ENCODE data around the gene HSPB7.
"Not testable (repeated sequence)": the region's sequence is repeated elsewhere in the genome, so short reads cannot be mapped to it uniquely, and the experiment has no call there.

Gene HSPB7

DNA sequence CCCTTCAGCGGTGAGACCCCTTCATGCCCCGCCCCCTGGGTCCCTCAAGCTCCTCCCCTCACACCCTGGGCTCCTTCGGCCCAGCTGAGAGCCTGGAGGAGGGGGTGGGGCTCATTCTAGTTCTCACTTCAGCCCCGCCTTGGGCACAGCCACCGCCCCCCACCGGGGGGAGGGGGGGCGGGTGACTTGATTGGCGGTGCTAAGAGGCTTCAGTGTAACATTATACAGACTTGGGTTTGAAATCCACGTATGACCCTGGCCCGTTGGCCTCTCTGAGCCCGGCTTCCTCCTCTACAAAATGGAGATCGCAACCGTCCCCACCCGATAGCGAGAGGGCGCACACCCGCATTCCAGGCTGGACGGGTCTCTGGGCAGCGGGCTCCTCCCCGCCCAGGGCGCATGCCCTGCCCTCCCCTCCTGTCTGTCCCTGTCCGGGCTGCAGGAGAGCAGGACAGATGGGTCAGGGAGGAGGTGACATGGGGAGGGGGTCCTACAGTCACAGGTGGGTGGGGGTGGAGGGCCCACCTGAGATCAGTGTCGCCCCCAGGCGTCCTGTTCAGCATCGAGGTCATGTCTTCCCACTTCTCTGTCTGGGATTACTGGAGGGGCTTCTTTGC is 30.8 kb upstream of the HSPB7 start:
- Histone ChIP-seq H3K4me1 (ENCODE audit: insufficient read depth, poor library complexity, severe bottlenecking) (no peaks in the 10 kb centered on the region), H3K36me3 (ENCODE audit: low read depth) (no peaks in the 10 kb centered on the region), H3K4me3 (ENCODE audit: severe bottlenecking) (peak overlapping the region; percentile 9), H3K27ac (ENCODE audit: poor library complexity, severe bottlenecking) (no peak overlapping the region), H3K9me3 (ENCODE audit: severe bottlenecking) (no peaks in the 10 kb centered on the region), H3K27me3 (ENCODE audit: insufficient read depth, poor library complexity, severe bottlenecking) (no peaks in the 10 kb centered on the region)
- ATAC-seq (ENCODE audit: low read depth) (peak; percentile 36; the same call in 1 of the 3 replicates), DNase-seq (ENCODE audit: low spot score) (no peak)
- TF ChIP-seq, protein P1, sequence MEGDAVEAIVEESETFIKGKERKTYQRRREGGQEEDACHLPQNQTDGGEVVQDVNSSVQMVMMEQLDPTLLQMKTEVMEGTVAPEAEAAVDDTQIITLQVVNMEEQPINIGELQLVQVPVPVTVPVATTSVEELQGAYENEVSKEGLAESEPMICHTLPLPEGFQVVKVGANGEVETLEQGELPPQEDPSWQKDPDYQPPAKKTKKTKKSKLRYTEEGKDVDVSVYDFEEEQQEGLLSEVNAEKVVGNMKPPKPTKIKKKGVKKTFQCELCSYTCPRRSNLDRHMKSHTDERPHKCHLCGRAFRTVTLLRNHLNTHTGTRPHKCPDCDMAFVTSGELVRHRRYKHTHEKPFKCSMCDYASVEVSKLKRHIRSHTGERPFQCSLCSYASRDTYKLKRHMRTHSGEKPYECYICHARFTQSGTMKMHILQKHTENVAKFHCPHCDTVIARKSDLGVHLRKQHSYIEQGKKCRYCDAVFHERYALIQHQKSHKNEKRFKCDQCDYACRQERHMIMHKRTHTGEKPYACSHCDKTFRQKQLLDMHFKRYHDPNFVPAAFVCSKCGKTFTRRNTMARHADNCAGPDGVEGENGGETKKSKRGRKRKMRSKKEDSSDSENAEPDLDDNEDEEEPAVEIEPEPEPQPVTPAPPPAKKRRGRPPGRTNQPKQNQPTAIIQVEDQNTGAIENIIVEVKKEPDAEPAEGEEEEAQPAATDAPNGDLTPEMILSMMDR (IDR thresholded peaks at IDR 0.05; ENCODE audit: poor library complexity, severe bottlenecking), result no peak

DNA sequence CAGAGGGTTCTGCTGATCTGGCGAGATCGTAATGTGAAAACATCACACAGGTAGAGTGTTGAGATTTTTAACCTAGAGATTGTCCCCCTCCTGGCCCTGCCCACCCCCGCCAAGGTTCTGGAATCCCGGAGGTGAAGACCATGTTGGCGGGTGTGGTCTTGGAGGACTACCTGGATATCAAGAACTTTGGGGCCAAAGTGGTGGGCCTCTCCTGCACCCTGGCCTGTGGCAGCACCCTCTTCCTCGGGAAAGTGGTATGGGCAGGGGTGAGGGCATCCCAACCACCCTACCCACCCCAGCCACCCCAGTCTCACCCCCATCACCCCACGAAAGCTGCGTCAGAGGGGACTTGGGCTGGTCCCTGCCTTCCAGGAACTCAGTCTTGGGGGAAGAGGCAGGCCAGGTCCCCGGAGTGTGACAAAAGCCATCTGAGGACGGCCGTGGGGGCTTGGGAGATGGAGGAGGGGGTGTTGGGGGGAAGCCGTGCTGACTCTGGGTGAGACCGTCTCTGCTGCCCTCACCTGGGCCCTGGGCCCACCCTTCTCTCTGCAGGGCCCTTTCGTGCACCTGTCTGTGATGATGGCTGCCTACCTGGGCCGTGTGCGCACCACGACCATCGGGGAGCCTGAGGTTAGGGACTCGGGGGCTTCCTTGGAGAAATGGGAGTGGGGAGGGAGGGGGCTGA is 30.1 kb upstream of the HSPB7 start:
- H3K27me3 ChIP-seq (ENCODE audit: insufficient read depth, poor library complexity, severe bottlenecking), result no peaks in the 10 kb centered on the region
- H3K27ac ChIP-seq (ENCODE audit: poor library complexity, severe bottlenecking), result no peak overlapping the region
- TF ChIP-seq, protein P1 (IDR thresholded peaks at IDR 0.05; ENCODE audit: poor library complexity, severe bottlenecking), result no peak
- H3K9me3 ChIP-seq (ENCODE audit: severe bottlenecking), result no peaks in the 10 kb centered on the region
- DNase-seq (ENCODE audit: low spot score) (no peak), ATAC-seq (ENCODE audit: low read depth) (no peak)
- no peaks in the 10 kb centered on the region for H3K4me1 ChIP-seq (ENCODE audit: insufficient read depth, poor library complexity, severe bottlenecking)
- no peaks in the 10 kb centered on the region for H3K36me3 ChIP-seq (ENCODE audit: low read depth)
- no peak overlapping the region for H3K4me3 ChIP-seq (ENCODE audit: severe bottlenecking)

DNA sequence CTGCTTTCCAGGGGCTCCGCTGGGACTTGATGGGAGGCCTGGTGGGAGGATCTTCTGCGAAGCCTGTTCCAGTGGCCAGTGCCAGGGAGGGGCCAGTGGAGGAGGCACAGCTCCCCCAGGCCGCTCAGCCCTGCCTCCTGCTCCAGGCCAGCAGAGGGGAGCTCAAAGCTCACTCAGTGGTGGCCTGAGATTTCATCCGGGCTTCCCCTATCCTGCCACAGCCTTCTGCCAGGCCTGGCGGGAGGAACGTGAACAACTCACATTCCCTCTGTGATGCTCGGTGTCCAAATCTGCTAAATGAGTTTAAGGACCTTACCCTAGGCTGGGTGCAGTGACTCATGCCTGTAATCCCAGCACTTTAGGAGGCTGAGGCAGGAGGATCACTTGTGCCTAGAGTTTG is 29.0 kb upstream of the HSPB7 start:
- ATAC-seq (ENCODE audit: low read depth) (no peak), DNase-seq (ENCODE audit: low spot score) (no peak)
- TF ChIP-seq, protein P1 (IDR thresholded peaks at IDR 0.05; ENCODE audit: poor library complexity, severe bottlenecking), result no peak
- H3K4me3 ChIP-seq (ENCODE audit: severe bottlenecking), result no peak overlapping the region
- H3K36me3 ChIP-seq (ENCODE audit: low read depth), result no peaks in the 10 kb centered on the region
- H3K27me3 ChIP-seq (ENCODE audit: insufficient read depth, poor library complexity, severe bottlenecking), result no peaks in the 10 kb centered on the region
- H3K27ac ChIP-seq (ENCODE audit: poor library complexity, severe bottlenecking), result no peak overlapping the region
- H3K9me3 ChIP-seq (ENCODE audit: severe bottlenecking), result no peaks in the 10 kb centered on the region
- no peaks in the 10 kb centered on the region for H3K4me1 ChIP-seq (ENCODE audit: insufficient read depth, poor library complexity, severe bottlenecking)

DNA sequence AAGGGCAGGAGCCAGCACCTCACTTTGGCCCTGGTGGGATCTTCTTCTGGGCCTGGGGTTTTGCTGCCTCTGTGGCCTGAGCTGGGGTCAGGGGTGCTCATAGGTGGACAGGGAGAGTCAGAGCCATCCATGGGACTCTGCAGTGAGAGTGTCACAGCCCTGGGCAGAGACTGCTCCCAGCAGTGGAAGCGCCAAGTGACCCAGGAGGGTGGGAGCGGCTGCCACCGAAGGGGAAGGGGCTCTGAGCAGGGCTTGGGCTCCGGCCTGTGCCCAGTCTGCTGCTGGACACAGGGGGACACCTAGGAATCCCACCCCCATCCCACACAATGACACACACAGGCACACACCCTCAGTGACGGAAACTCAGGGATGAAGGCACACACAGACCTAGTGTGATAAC is 26.1 kb upstream of the HSPB7 start:
- Histone ChIP-seq H3K27ac (ENCODE audit: poor library complexity, severe bottlenecking) (no peak overlapping the region), H3K27me3 (ENCODE audit: insufficient read depth, poor library complexity, severe bottlenecking) (no peaks in the 10 kb centered on the region), H3K9me3 (ENCODE audit: severe bottlenecking) (no peaks in the 10 kb centered on the region), H3K4me3 (ENCODE audit: severe bottlenecking) (no peak overlapping the region), H3K4me1 (ENCODE audit: insufficient read depth, poor library complexity, severe bottlenecking) (no peaks in the 10 kb centered on the region), H3K36me3 (ENCODE audit: low read depth) (no peaks in the 10 kb centered on the region)
- TF ChIP-seq, protein P1 (IDR thresholded peaks at IDR 0.05; ENCODE audit: poor library complexity, severe bottlenecking), result no peak
- ATAC-seq (ENCODE audit: low read depth) (no peak), DNase-seq (ENCODE audit: low spot score) (no peak)

DNA sequence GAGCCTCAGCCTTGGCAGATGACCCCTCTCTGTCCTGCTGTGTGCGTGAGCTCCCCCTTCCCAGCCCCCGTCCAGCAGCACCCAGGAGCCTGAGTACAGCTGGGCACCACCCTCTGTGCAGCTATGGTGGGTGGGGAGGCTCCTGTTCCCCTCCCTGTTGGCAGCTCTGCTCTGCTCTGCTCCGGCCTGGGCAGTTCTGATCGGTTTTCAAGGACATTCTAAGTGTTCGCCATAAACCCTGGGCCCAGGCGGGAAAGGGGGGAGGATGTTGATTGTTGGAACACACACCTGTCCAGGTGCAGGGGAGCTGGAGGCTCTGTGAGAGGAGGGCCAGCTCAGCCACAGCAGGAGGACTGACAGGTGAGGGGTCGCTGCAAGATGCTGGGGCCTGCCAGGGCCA is 25.7 kb upstream of the HSPB7 start, which contains the start of gene CLCNKB:
TSS of gene CLCNKB (plus strand) at position 262 of the 400 bp plus-strand sequence. CDS start 711 bp downstream, outside the sequence.
- Histone ChIP-seq H3K27me3 (ENCODE audit: insufficient read depth, poor library complexity, severe bottlenecking) (no peaks in the 10 kb centered on the region), H3K27ac (ENCODE audit: poor library complexity, severe bottlenecking) (no peak within 1 kb of the TSS), H3K4me1 (ENCODE audit: insufficient read depth, poor library complexity, severe bottlenecking) (no peaks in the 10 kb centered on the region), H3K36me3 (ENCODE audit: low read depth) (no peaks in the 10 kb centered on the region), H3K4me3 (ENCODE audit: severe bottlenecking) (no peak within 1 kb of the TSS), H3K9me3 (ENCODE audit: severe bottlenecking) (no peaks in the 10 kb centered on the region)
- DNase-seq (ENCODE audit: low spot score) (no peak), ATAC-seq (ENCODE audit: low read depth) (no peak)
- TF ChIP-seq, protein P1 (IDR thresholded peaks at IDR 0.05; ENCODE audit: poor library complexity, severe bottlenecking), result no peak

DNA sequence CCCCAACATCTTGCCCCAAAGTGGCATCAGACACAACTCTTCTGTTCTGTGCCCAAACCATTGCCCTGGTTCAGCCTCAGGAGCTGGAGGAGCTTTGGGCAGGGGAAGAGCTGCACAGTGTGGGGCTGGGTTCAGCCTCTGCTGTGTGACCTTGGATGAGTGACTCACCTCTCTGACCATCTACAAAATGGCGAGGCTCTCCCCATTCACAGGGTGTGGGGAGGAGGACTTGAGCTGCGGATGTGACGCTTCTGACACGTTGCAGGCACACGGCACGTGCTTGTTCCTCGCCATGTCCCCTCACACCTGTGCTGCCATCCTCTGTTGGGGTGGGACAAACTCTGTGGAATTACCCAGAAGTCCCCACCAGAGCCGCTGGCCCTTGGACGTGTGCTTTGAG is 24.8 kb upstream of the HSPB7 start:
- H3K36me3 ChIP-seq (ENCODE audit: low read depth); H3K9me3 ChIP-seq (ENCODE audit: severe bottlenecking); H3K4me1 ChIP-seq (ENCODE audit: insufficient read depth, poor library complexity, severe bottlenecking); DNase-seq (ENCODE audit: low spot score); H3K27ac ChIP-seq (ENCODE audit: poor library complexity, severe bottlenecking); ATAC-seq (ENCODE audit: low read depth); H3K27me3 ChIP-seq (ENCODE audit: insufficient read depth, poor library complexity, severe bottlenecking); H3K4me3 ChIP-seq (ENCODE audit: severe bottlenecking): not testable (repeated sequence)

All from RWPE2 (cell line).